Activated CD8-positive, alpha-beta memory T cell treated with anti-CD3 and anti-CD28 coated beads, Interleukin-2, amount 50 U/mL, for 24 hours (primary cell): ENCODE data around the gene C1QTNF3.
A peak's percentile ranks its signal among the peaks of the same experiment; 100 is the strongest.
"Not testable (repeated sequence)": the region's sequence is repeated elsewhere in the genome, so short reads cannot be mapped to it uniquely, and the experiment has no call there.

Source experiments
- DNase-seq: peaks from one replicate; pipeline ENCODE4 v3.0.0-alpha.2; 2020; ENCODE audit errors: extremely low read depth

C1QTNF3 gene

GRCh38 chr5:34022121-34022705 lies 20.8 kb downstream of the C1QTNF3 start:
- no peak for DNase-seq

- DNase-seq = no peak
Observed at GRCh38 chr5:34021334-34021733, 21.7 kb downstream of the C1QTNF3 start.

GRCh38 chr5:34020726-34021125 lies 22.3 kb downstream of the C1QTNF3 start:
- DNase-seq = no peak

GRCh38 chr5:34017254-34017653 lies 25.8 kb downstream of the C1QTNF3 start:
- no peak for DNase-seq

- DNase-seq = no peak
Observed at GRCh38 chr5:34016750-34017149, 26.3 kb downstream of the C1QTNF3 start.

GRCh38 chr5:34016222-34016621 lies 26.8 kb downstream of the C1QTNF3 start:
- DNase-seq = no peak

GRCh38 chr5:34015120-34015822 lies 27.7 kb downstream of the C1QTNF3 start:
- no peak for DNase-seq

- DNase-seq = no peak
Observed at GRCh38 chr5:34014626-34015025, 28.4 kb downstream of the C1QTNF3 start.

- no peak for DNase-seq
Observed at GRCh38 chr5:34013547-34013946, 29.5 kb downstream of the C1QTNF3 start.

- DNase-seq = no peak
Observed at GRCh38 chr5:34012791-34013190, 30.2 kb downstream of the C1QTNF3 start.

- DNase-seq = no peak
Observed at GRCh38 chr5:34011536-34011935, 31.5 kb downstream of the C1QTNF3 start.

- not testable (repeated sequence) for DNase-seq
Observed at GRCh38 chr5:34010146-34010545, 32.9 kb downstream of the C1QTNF3 start.

GRCh38 chr5:34009610-34010009 lies 33.4 kb downstream of the C1QTNF3 start:
- no peak for DNase-seq

GRCh38 chr5:34008802-34009201 lies 34.2 kb downstream of the C1QTNF3 start:
- no peak for DNase-seq

- peak; percentile 78 for DNase-seq
Observed at GRCh38 chr5:34007621-34008600, 35.1 kb downstream of the C1QTNF3 start, which contains the start of gene AMACR. Gene AMACR (minus strand): TSS chr5:34008050. CDS start chr5:34008019, 31 bp downstream.

- no peak for DNase-seq
Observed at GRCh38 chr5:34007201-34007620, 35.8 kb downstream of the C1QTNF3 start.

- no peak for DNase-seq
Observed at GRCh38 chr5:34005681-34006080, 37.3 kb downstream of the C1QTNF3 start.

- no peak for DNase-seq
Observed at GRCh38 chr5:34005211-34005610, 37.8 kb downstream of the C1QTNF3 start.

GRCh38 chr5:34003941-34004340 lies 39.1 kb downstream of the C1QTNF3 start:
- no peak for DNase-seq

GRCh38 chr5:34002629-34003328 lies 40.2 kb downstream of the C1QTNF3 start:
- no peak for DNase-seq

GRCh38 chr5:34001241-34001841 lies 41.7 kb downstream of the C1QTNF3 start:
- no peak for DNase-seq
